Measurements from ENCODE around the gene TBC1D9.

The TBC1D9 gene

DNA sequence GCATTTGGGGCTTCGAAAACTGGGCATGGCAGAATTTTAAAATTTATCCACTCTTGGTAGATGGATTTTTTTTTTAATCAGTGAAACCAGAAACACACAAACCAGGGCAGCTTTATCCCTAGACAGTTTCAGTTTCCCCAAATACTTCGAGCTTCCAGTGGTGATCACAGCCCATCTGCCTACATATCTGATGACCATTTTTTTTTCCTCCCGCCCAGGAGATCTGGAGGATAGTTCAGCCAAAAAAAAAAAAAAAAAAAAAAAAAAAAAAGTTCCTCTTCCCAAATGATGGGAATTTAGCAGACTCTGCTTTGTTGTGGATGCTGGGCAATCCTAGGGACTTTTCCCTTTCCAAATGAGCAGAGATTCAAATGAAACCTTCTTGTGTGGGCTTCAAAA lies 1.0 kb upstream of the TBC1D9 start:
- no peak overlapping the region for H3K27ac ChIP-seq (ENCODE audit: low read depth, low read length)
- peaks cover 7% of the 10 kb centered on the region; the same call in 1 of the 2 replicates for H3F3A ChIP-seq (ENCODE audit: control insufficient read depth, insufficient read depth)
- no peaks in the 10 kb centered on the region for H4K20me1 ChIP-seq (ENCODE audit: control insufficient read depth, insufficient read depth, low read depth, low read length)
- no peak overlapping the region for H3K4me3 ChIP-seq (ENCODE audit: low read length)
- H3K9me3 ChIP-seq (ENCODE audit: control insufficient read depth, insufficient read depth, low read length), result no peaks in the 10 kb centered on the region
- H3K4me1 ChIP-seq (ENCODE audit: control insufficient read depth, low read length), result peaks cover 25% of the 10 kb centered on the region
- no peaks in the 10 kb centered on the region for H3K36me3 ChIP-seq (ENCODE audit: control insufficient read depth, low read length)
- no peak overlapping the region for H3K4me2 ChIP-seq (ENCODE audit: low read length)
- H3K9me2 ChIP-seq (replicated peaks; ENCODE audit: control insufficient read depth, low read length), result no peaks in the 10 kb centered on the region
- H3K79me2 ChIP-seq (ENCODE audit: control insufficient read depth, low read length), result no peaks in the 10 kb centered on the region
- H3K27me3 ChIP-seq (ENCODE audit: control insufficient read depth, low read length), result peaks cover 3% of the 10 kb centered on the region; the same call in 1 of the 2 replicates
- TF ChIP-seq, protein P1, sequence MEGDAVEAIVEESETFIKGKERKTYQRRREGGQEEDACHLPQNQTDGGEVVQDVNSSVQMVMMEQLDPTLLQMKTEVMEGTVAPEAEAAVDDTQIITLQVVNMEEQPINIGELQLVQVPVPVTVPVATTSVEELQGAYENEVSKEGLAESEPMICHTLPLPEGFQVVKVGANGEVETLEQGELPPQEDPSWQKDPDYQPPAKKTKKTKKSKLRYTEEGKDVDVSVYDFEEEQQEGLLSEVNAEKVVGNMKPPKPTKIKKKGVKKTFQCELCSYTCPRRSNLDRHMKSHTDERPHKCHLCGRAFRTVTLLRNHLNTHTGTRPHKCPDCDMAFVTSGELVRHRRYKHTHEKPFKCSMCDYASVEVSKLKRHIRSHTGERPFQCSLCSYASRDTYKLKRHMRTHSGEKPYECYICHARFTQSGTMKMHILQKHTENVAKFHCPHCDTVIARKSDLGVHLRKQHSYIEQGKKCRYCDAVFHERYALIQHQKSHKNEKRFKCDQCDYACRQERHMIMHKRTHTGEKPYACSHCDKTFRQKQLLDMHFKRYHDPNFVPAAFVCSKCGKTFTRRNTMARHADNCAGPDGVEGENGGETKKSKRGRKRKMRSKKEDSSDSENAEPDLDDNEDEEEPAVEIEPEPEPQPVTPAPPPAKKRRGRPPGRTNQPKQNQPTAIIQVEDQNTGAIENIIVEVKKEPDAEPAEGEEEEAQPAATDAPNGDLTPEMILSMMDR (IDR thresholded peaks at IDR 0.05; ENCODE audit: low read depth, low read length, poor library complexity, severe bottlenecking), result no peak

DNA sequence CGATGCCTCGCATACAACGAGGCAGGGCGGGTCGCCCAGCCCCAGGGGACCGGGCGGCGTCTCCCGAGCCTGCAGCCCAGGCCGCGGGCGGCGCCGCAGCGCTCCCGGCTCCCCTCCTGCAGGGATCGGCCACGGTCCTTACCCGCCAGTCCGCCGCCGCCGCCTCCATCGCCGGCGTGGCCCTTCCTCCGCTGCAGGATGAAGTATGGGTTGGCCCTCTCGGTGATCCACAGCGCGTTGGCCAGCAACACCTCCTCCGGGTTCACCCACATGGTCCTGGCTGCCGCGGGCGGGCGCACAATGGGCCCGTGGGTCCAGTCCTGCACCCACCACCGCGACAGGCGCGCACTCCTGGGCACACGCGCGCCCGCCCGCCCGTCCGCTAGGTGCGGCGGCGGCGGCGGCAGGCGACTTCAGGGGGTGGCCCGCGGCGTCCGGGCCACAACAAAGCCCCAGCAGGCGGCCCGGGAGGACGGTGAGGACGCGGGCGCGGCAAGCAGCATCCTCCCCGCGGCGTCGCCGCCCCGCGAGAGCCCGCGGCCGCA lies 339 bp downstream of the TBC1D9 start:
- peaks cover 7% of the 10 kb centered on the region; the same call in 1 of the 2 replicates for H3F3A ChIP-seq (ENCODE audit: control insufficient read depth, insufficient read depth)
- H3K9me3 ChIP-seq (ENCODE audit: control insufficient read depth, insufficient read depth, low read length), result no peaks in the 10 kb centered on the region
- H3K4me2 ChIP-seq (ENCODE audit: low read length), result peak overlapping the region; percentile 72
- TF ChIP-seq EZH2phosphoT487 (IDR thresholded peaks at IDR 0.05; ENCODE audit: borderline replicate concordance, low read length), result peak; percentile 68; the same call in 1 of the 2 replicates
- TF ChIP-seq, protein P1 (IDR thresholded peaks at IDR 0.05; ENCODE audit: low read depth, low read length, poor library complexity, severe bottlenecking), result no peak
- H3K4me1 ChIP-seq (ENCODE audit: control insufficient read depth, low read length), result peaks cover 25% of the 10 kb centered on the region
- no peaks in the 10 kb centered on the region for H3K36me3 ChIP-seq (ENCODE audit: control insufficient read depth, low read length)
- no peak overlapping the region for H3K27ac ChIP-seq (ENCODE audit: low read depth, low read length)
- H3K27me3 ChIP-seq (ENCODE audit: control insufficient read depth, low read length), result peaks cover 3% of the 10 kb centered on the region; the same call in 1 of the 2 replicates
- peak overlapping the region; percentile 74 for H3K4me3 ChIP-seq (ENCODE audit: low read length)
- H3K79me2 ChIP-seq (ENCODE audit: control insufficient read depth, low read length), result no peaks in the 10 kb centered on the region
- H4K20me1 ChIP-seq (ENCODE audit: control insufficient read depth, insufficient read depth, low read depth, low read length), result no peaks in the 10 kb centered on the region
- H3K9me2 ChIP-seq (replicated peaks; ENCODE audit: control insufficient read depth, low read length), result no peaks in the 10 kb centered on the region

DNA sequence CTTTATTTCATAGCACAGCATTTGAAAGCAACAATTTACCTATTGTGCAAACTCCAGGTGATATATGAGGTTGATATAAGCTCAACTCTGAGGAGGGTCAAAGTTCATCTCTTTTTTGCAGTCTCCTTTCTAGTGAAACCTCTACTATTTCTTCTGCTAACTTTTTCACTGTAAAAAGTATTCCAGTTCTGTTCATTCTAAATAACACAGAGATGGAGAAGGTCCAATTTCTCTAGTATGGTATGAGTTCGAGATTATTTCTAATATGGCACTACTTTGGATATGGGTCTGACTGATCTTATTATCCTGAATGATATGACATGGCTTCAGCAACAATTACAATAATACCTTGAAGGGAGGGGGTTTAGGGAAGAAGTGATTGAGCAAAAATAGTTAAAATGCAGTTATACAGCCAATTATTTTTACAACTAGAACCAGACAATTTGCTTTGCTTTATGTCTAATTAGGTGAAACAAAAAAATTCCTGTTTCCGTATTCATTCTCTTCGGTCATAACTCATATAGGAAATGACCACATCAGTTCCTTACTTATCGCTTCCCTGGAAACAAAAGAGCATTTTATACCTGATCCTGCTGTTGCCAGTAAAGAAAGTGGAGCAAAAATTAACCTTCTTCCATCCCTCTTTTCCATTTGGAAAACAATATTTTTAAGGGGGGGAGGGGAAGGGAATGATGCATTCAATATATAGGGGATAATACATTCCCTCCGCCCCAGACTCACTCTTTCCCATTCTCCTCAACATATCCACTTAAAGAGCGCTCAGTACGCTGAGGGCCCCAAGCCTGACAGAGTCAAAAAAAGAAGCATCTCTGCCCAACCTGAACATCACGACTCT lies 1.0 kb downstream of the TBC1D9 start:
- H4K20me1 ChIP-seq (ENCODE audit: control insufficient read depth, insufficient read depth, low read depth, low read length), result no peaks in the 10 kb centered on the region
- H3K4me2 ChIP-seq (ENCODE audit: low read length), result peak overlapping the region; percentile 72
- no peaks in the 10 kb centered on the region for H3K9me3 ChIP-seq (ENCODE audit: control insufficient read depth, insufficient read depth, low read length)
- H3K4me1 ChIP-seq (ENCODE audit: control insufficient read depth, low read length), result peaks cover 25% of the 10 kb centered on the region
- no peaks in the 10 kb centered on the region for H3K79me2 ChIP-seq (ENCODE audit: control insufficient read depth, low read length)
- H3K27ac ChIP-seq (ENCODE audit: low read depth, low read length), result no peak overlapping the region
- H3K27me3 ChIP-seq (ENCODE audit: control insufficient read depth, low read length), result peaks cover 3% of the 10 kb centered on the region; the same call in 1 of the 2 replicates
- TF ChIP-seq, protein P1 (IDR thresholded peaks at IDR 0.05; ENCODE audit: low read depth, low read length, poor library complexity, severe bottlenecking), result no peak
- no peak for TF ChIP-seq EZH2phosphoT487 (IDR thresholded peaks at IDR 0.05; ENCODE audit: borderline replicate concordance, low read length)
- no peaks in the 10 kb centered on the region for H3K9me2 ChIP-seq (replicated peaks; ENCODE audit: control insufficient read depth, low read length)
- H3K4me3 ChIP-seq (ENCODE audit: low read length), result peak overlapping the region; percentile 74
- H3K36me3 ChIP-seq (ENCODE audit: control insufficient read depth, low read length), result no peaks in the 10 kb centered on the region
- H3F3A ChIP-seq (ENCODE audit: control insufficient read depth, insufficient read depth), result peaks cover 14% of the 10 kb centered on the region; the same call in 1 of the 2 replicates

Data from DOHH2 (cell line).